ENCODE data around the gene FAM193B. TPM values are rescaled to one million over a fixed set of nuclear protein-coding genes. Genes with fewer than 3 reads are reported as not detected.

FAM193B gene
- total and polyA plus RNA-seq, 2 of the 13 experiments (the other 11 are each of a cell fraction or from before 2014, with no cell fraction given) = 21.2 to 40.9 TPM

GRCh38 chr5:177524941-177525655, 29.3 kb downstream of the FAM193B start:
- Histone ChIP-seq H3K36me3 (replicated peaks in 1 of 2; ENCODE audit: control insufficient read depth in 1 of 2, insufficient read depth in 2 of 2, low read length in 2 of 2) (peaks cover 34 to 85% of the 10 kb centered on the region in 2 experiments), H3K79me2 (ENCODE audit: insufficient read depth, low read length) (no peaks in the 10 kb centered on the region), H3K9me3 (ENCODE audit: low read length) (no peaks in the 10 kb centered on the region), H3K4me2 (ENCODE audit: low read depth, low read length) (no peak overlapping the region), H4K20me1 (ENCODE audit: insufficient read depth, low read length) (no peaks in the 10 kb centered on the region), H3K9ac (ENCODE audit: insufficient read depth, low read depth, low read length) (no peak overlapping the region), H2AFZ (ENCODE audit: low read length) (no peak overlapping the region), H3K4me1 (ENCODE audit: insufficient read depth, low read length) (no peaks in the 10 kb centered on the region), H3K27ac (ENCODE audit: extremely low read length, insufficient read depth, low read length) (no peak overlapping the region), H3K27me3 (ENCODE audit: control insufficient read depth in 1 of 2, insufficient read depth in 2 of 2, low read length in 2 of 2) (no peaks in the 10 kb centered on the region), H3K4me3 (replicated peaks in 1 of 3; ENCODE audit: insufficient read depth in 1 of 3, low read depth in 2 of 3, low read length in 3 of 3) (no peak overlapping the region)
- no peak for DNase-seq (ENCODE audit: low spot score)
- FAIRE-seq = no peak
- in situ Hi-C loops (cut with HindIII; ENCODE audit: extremely low pct_ligation_motif_present, low pct_unique_long_range_greater_than_20kb) (no loop called here), intact Hi-C loops (cut with micrococcal nuclease; ENCODE audit: unreplicated experiment) (no loop called here)
- ChIA-PET CTCF (ENCODE audit: low intra/inter-chr PET ratio, low total read pairs) (no interaction called here), POLR2A (no interaction called here)
- ATAC-seq = no peak
- WGBS (ENCODE audit: low lambda C conversion rate) = 98% methylated on average over 8 of the region's 10 CpGs
- no TSS peak for BruUV-seq (replicated peaks)
- TF ChIP-seq ZNF629 (CRISPR knock-in tag; conservative IDR thresholded peaks at IDR 0.05) = peak; percentile 71; the same call in 1 of the 2 replicates
- no peak for TF ChIP-seq HMGA1 (CRISPR knock-in tag; conservative IDR thresholded peaks at IDR 0.05)

- no peak for FAIRE-seq
- ChIA-PET POLR2A (no interaction called here), CTCF (ENCODE audit: low intra/inter-chr PET ratio, low total read pairs) (no interaction called here)
- H3K27ac ChIP-seq (ENCODE audit: extremely low read length, insufficient read depth, low read length) = no peak overlapping the region
- intact Hi-C loops (cut with micrococcal nuclease; ENCODE audit: unreplicated experiment) (no loop called here), in situ Hi-C loops (cut with HindIII; ENCODE audit: extremely low pct_ligation_motif_present, low pct_unique_long_range_greater_than_20kb) (no loop called here)
- H2AFZ ChIP-seq (ENCODE audit: low read length) = no peak overlapping the region
- BruUV-seq (replicated peaks) = no TSS peak
- no peak for ATAC-seq
- H4K20me1 ChIP-seq (ENCODE audit: insufficient read depth, low read length) = no peaks in the 10 kb centered on the region
- H3K4me2 ChIP-seq (ENCODE audit: low read depth, low read length) = no peak overlapping the region
- DNase-seq (ENCODE audit: low spot score) = no peak
- 100% methylated on average over 2 of the region's 12 CpGs for WGBS (ENCODE audit: low lambda C conversion rate)
- no peaks in the 10 kb centered on the region for H3K27me3 ChIP-seq (ENCODE audit: control insufficient read depth in 1 of 2, insufficient read depth in 2 of 2, low read length in 2 of 2)
- H3K9ac ChIP-seq (ENCODE audit: insufficient read depth, low read depth, low read length) = no peak overlapping the region
- no peaks in the 10 kb centered on the region for H3K79me2 ChIP-seq (ENCODE audit: insufficient read depth, low read length)
- no peaks in the 10 kb centered on the region for H3K9me3 ChIP-seq (ENCODE audit: low read length)
- H3K36me3 ChIP-seq (replicated peaks in 1 of 2; ENCODE audit: control insufficient read depth in 1 of 2, insufficient read depth in 2 of 2, low read length in 2 of 2) = peaks cover 29 to 85% of the 10 kb centered on the region in 2 experiments
- H3K4me1 ChIP-seq (ENCODE audit: insufficient read depth, low read length) = no peaks in the 10 kb centered on the region
- TF ChIP-seq ZNF44 (CRISPR knock-in tag; IDR thresholded peaks at IDR 0.05) (no peak), AGO2 (optimal IDR thresholded peaks at IDR 0.05; ENCODE audit: low read depth, low read length) (peak; percentile 49), RBFOX2 (IDR thresholded peaks at IDR 0.05; ENCODE audit: low read depth, low read length) (0 out of 2 replicates have a peak, but pooled peaks have one; percentile 2)
- H3K4me3 ChIP-seq (replicated peaks in 1 of 3; ENCODE audit: insufficient read depth in 1 of 3, low read depth in 2 of 3, low read length in 3 of 3) = no peak overlapping the region
Measured at GRCh38 chr5:177524539-177524900, 29.8 kb downstream of the FAM193B start.
